Astrocyte (in vitro differentiated cells and primary cell): ENCODE measurements around the gene ZBTB39. TPM values are rescaled to one million over a fixed set of nuclear protein-coding genes. Genes with fewer than 3 reads are reported as not detected.

ENCODE experiments used
- DNase-seq: peaks from one replicate; pipeline ENCODE4 v3.0.0-alpha.2; 2010; ENCODE audit warnings: low read depth
- FAIRE-seq: peaks from 2 replicates; lab custom pipeline; 2011; peaks lifted over from hg19 to GRCh38; lab: Jason Lieb, UNC
- H2AFZ ChIP-seq: 2 replicates; pipeline ENCODE4 v1.6.0; 2012; ENCODE audit warnings: low read depth, low read length, inconsistent platforms
- H3K27ac ChIP-seq: 2 replicates; pipeline ENCODE4 v1.5.1; 2011; ENCODE audit warnings: low read depth, low read length, inconsistent platforms
- H3K27me3 ChIP-seq: 2 replicates; pipeline ENCODE4 v1.6.0; 2011; ENCODE audit warnings: low read length, inconsistent platforms; ENCODE audit not compliant: insufficient read depth
- H3K36me3 ChIP-seq: 2 replicates; pipeline ENCODE4 v1.5.1; 2011; ENCODE audit warnings: low read length, inconsistent platforms; ENCODE audit not compliant: insufficient read depth
- H3K4me1 ChIP-seq: 2 replicates; pipeline ENCODE4 v1.5.1; 2011; ENCODE audit warnings: low read length, inconsistent platforms; ENCODE audit not compliant: insufficient read depth
- H3K4me2 ChIP-seq: 2 replicates; pipeline ENCODE4 v1.6.0; 2012; ENCODE audit warnings: low read length, inconsistent platforms
- H3K4me3 ChIP-seq: 2 replicates; pipeline ENCODE4 v1.5.1; 2011; ENCODE audit warnings: low read depth, mild to moderate bottlenecking, low read length, inconsistent platforms; ENCODE audit not compliant: insufficient read depth
- H3K79me2 ChIP-seq: 2 replicates; pipeline ENCODE4 v1.6.0; 2012; ENCODE audit warnings: mild to moderate bottlenecking, low read length, inconsistent platforms; ENCODE audit not compliant: insufficient read depth
- H3K9ac ChIP-seq: 2 replicates; pipeline ENCODE4 v1.6.0; 2012; ENCODE audit warnings: mild to moderate bottlenecking, low read length, inconsistent platforms
- H3K9me3 ChIP-seq: 2 replicates; pipeline ENCODE4 v1.5.1; 2012; ENCODE audit warnings: low read depth, mild to moderate bottlenecking, low read length, inconsistent platforms; ENCODE audit not compliant: insufficient read depth
- H4K20me1 ChIP-seq: 2 replicates; pipeline ENCODE4 v1.6.0; 2012; ENCODE audit warnings: low read length, inconsistent platforms; ENCODE audit not compliant: insufficient read depth
- H3K27ac Mint-ChIP-seq: one replicate; pipeline ENCODE4 v1.8.0; 2021; ENCODE audit warnings: mild to moderate bottlenecking, mixed read lengths; ENCODE audit not compliant: unreplicated experiment
- H3K27me3 Mint-ChIP-seq: one replicate; pipeline ENCODE4 v1.8.0; 2021; ENCODE audit warnings: low read depth, mixed read lengths; ENCODE audit not compliant: unreplicated experiment
- H3K36me3 Mint-ChIP-seq: one replicate; pipeline ENCODE4 v1.8.0; 2021; ENCODE audit warnings: low read depth, mixed read lengths; ENCODE audit not compliant: unreplicated experiment
- H3K4me1 Mint-ChIP-seq: one replicate; pipeline ENCODE4 v1.8.0; 2021; ENCODE audit warnings: low read depth, mixed read lengths; ENCODE audit not compliant: unreplicated experiment
- H3K4me3 Mint-ChIP-seq: one replicate; pipeline ENCODE4 v1.8.0; 2021; ENCODE audit warnings: mild to moderate bottlenecking, moderate library complexity, mixed read lengths; ENCODE audit not compliant: unreplicated experiment
- H3K9me3 Mint-ChIP-seq: one replicate; pipeline ENCODE4 v1.8.0; 2021; ENCODE audit warnings: mild to moderate bottlenecking, mixed read lengths; ENCODE audit not compliant: unreplicated experiment
- EZH2 ChIP-seq: IDR thresholded peaks from 2 replicates; pipeline ENCODE4 v1.6.1; 2012; ENCODE audit warnings: mild to moderate bottlenecking, low read length, inconsistent platforms; ENCODE audit not compliant: insufficient read depth
- total RNA-seq: library from RNA; stranded (reverse); gene quantifications from 2 replicates; pipeline ENCODE4 v1.2.1, GENCODE V29; 2021
- TF ChIP-seq, protein P1 (sequence below): IDR thresholded peaks from 2 replicates; pipeline ENCODE4 v1.5.1; 2011; ENCODE audit warnings: low read depth, mild to moderate bottlenecking, inconsistent platforms, low read length, moderate library complexity; ENCODE audit not compliant: insufficient read depth

The ZBTB39 gene
- total RNA-seq, 1 donor from 2014 or later: 9.8 TPM

DNA sequence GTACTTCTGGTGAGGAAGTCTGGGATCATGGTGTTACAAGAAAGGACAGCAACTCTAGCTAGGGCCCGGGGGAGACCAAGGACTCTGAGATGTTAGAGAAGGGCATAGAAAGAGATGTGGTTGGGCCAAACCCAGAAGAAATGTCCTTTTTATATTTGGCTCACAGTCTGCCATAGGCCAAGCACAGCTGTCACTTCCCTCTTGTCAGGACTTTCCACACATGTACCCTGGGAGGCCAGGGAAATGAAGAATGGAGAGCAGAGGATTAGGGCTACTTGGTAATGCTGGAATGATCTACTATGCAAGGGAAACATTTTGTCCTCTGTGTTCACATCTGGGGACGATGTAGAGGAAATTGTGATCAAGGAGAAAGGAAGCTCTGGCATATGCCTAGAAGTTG lies 34.4 kb upstream of the ZBTB39 start:
- Histone ChIP-seq H3K27ac (no peak overlapping the region), H3K36me3 (no peaks in the 10 kb centered on the region), H3K9ac (no peak overlapping the region), H3K9me3 (no peaks in the 10 kb centered on the region), H3K27me3 (peaks cover 30% of the 10 kb centered on the region), H3K4me1 (no peaks in the 10 kb centered on the region), H3K4me2 (no peak overlapping the region), H3K4me3 (no peak overlapping the region), H4K20me1 (no peaks in the 10 kb centered on the region), H2AFZ (no peak overlapping the region), H3K79me2 (no peaks in the 10 kb centered on the region)
- no peak overlapping the region for H3K4me3 Mint-ChIP-seq
- no peak for DNase-seq
- no peaks in the 10 kb centered on the region for H3K4me1 Mint-ChIP-seq
- no peaks in the 10 kb centered on the region for H3K36me3 Mint-ChIP-seq
- FAIRE-seq: no peak
- H3K9me3 Mint-ChIP-seq: peaks cover 1% of the 10 kb centered on the region
- no peak for TF ChIP-seq EZH2
- TF ChIP-seq, protein P1, sequence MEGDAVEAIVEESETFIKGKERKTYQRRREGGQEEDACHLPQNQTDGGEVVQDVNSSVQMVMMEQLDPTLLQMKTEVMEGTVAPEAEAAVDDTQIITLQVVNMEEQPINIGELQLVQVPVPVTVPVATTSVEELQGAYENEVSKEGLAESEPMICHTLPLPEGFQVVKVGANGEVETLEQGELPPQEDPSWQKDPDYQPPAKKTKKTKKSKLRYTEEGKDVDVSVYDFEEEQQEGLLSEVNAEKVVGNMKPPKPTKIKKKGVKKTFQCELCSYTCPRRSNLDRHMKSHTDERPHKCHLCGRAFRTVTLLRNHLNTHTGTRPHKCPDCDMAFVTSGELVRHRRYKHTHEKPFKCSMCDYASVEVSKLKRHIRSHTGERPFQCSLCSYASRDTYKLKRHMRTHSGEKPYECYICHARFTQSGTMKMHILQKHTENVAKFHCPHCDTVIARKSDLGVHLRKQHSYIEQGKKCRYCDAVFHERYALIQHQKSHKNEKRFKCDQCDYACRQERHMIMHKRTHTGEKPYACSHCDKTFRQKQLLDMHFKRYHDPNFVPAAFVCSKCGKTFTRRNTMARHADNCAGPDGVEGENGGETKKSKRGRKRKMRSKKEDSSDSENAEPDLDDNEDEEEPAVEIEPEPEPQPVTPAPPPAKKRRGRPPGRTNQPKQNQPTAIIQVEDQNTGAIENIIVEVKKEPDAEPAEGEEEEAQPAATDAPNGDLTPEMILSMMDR: no peak
- H3K27me3 Mint-ChIP-seq: peaks cover 66% of the 10 kb centered on the region
- H3K27ac Mint-ChIP-seq: no peak overlapping the region

DNA sequence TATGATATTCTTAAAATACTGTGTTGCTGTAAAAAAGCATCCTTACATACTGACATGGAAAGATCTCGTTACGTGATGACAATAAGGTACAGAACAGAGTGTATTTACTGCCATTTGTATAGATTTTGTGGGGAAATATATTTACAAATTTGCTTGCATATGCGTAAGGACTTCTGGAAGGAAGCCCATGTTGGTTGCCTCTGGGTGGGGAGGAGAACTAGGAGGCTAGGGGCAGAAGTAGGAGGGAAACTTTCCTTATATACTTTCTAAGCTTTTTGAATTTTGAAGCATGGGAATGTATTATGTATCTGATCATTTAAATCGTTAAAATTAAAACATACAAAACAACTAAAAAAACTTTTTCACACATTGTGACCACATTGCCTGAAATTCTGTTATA lies 33.9 kb upstream of the ZBTB39 start:
- no peak for TF ChIP-seq EZH2
- TF ChIP-seq, protein P1: no peak
- H3K79me2 ChIP-seq: no peaks in the 10 kb centered on the region
- peaks cover 35% of the 10 kb centered on the region for H3K27me3 ChIP-seq
- no peak overlapping the region for H3K4me2 ChIP-seq
- H3K4me3 Mint-ChIP-seq: no peak overlapping the region
- no peaks in the 10 kb centered on the region for H3K4me1 Mint-ChIP-seq
- no peaks in the 10 kb centered on the region for H3K9me3 ChIP-seq
- no peak overlapping the region for H3K27ac ChIP-seq
- no peaks in the 10 kb centered on the region for H3K36me3 Mint-ChIP-seq
- H4K20me1 ChIP-seq: no peaks in the 10 kb centered on the region
- H3K36me3 ChIP-seq: no peaks in the 10 kb centered on the region
- no peaks in the 10 kb centered on the region for H3K4me1 ChIP-seq
- no peak overlapping the region for H3K9ac ChIP-seq
- H3K9me3 Mint-ChIP-seq: peaks cover 1% of the 10 kb centered on the region
- no peak overlapping the region for H3K4me3 ChIP-seq
- peaks cover 66% of the 10 kb centered on the region for H3K27me3 Mint-ChIP-seq
- H2AFZ ChIP-seq: no peak overlapping the region
- DNase-seq (no peak), FAIRE-seq (no peak)
- H3K27ac Mint-ChIP-seq: no peak overlapping the region

DNA sequence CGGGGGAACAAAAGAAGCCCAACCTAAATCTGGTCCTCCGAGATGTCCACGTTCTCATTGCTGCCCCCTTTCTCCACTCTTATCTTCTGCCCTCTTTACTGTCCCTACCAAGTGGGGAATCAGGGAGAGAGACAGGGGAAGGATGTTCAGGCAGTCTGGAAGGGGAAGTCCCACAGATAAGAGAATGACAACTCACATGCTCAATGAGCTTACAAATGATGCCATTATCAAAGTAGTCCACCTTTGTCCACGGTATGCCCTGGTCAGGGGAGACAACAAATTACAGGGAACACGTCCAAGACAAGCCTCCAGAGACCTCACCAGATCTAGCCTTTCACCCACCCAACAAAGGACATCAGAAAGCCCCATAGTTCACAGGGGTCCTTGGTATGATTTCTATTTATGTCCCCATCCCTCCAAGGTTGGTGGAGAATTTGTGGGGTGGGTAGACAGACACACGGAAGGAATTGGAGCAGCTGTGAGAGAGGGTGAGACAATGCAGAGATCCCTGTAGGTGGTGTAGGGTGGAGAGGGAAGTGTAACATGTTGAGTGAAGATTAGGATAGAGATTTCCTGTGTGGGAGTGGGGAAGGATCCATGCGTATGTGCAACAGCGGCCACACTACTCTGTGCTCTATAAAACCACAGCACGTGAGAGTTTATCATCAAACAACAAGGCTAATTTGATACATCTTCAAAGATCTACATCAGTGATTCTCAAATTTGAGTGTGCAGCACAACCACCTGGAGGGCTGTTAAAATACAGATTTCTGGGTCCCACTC lies 32.9 kb upstream of the ZBTB39 start:
- peaks cover 1% of the 10 kb centered on the region for H3K9me3 Mint-ChIP-seq
- no peaks in the 10 kb centered on the region for H3K36me3 Mint-ChIP-seq
- H3K36me3 ChIP-seq: no peaks in the 10 kb centered on the region
- H3K4me2 ChIP-seq: no peak overlapping the region
- FAIRE-seq: no peak
- H3K79me2 ChIP-seq: no peaks in the 10 kb centered on the region
- peaks cover 64% of the 10 kb centered on the region for H3K27me3 Mint-ChIP-seq
- H3K27me3 ChIP-seq: peaks cover 38% of the 10 kb centered on the region
- no peak overlapping the region for H2AFZ ChIP-seq
- H4K20me1 ChIP-seq: no peaks in the 10 kb centered on the region
- no peak overlapping the region for H3K4me3 Mint-ChIP-seq
- TF ChIP-seq EZH2: no peak
- TF ChIP-seq, protein P1: no peak
- H3K4me1 ChIP-seq: no peaks in the 10 kb centered on the region
- no peak overlapping the region for H3K27ac Mint-ChIP-seq
- no peak for DNase-seq
- H3K9me3 ChIP-seq: no peaks in the 10 kb centered on the region
- no peak overlapping the region for H3K27ac ChIP-seq
- H3K4me1 Mint-ChIP-seq: no peaks in the 10 kb centered on the region
- H3K4me3 ChIP-seq: no peak overlapping the region
- no peak overlapping the region for H3K9ac ChIP-seq
